Nephron progenitor cell (in vitro differentiated cells): ENCODE measurements around the gene ZNF429.

Experiments
- DNase-seq: peaks from one replicate; pipeline ENCODE4 v3.0.0; 2021
- H3K27ac Mint-ChIP-seq: 2 replicates; pipeline ENCODE4 v1.8.0; 2021; ENCODE audit warnings: mild to moderate bottlenecking, moderate library complexity, mixed read lengths
- H3K27me3 Mint-ChIP-seq: 2 replicates; pipeline ENCODE4 v1.8.0; 2021; ENCODE audit warnings: mild to moderate bottlenecking, low read depth, mixed read lengths; ENCODE audit not compliant: poor library complexity
- H3K36me3 Mint-ChIP-seq: 2 replicates; pipeline ENCODE4 v1.8.0; 2021; ENCODE audit warnings: low read depth, mixed read lengths
- H3K4me1 Mint-ChIP-seq: 2 replicates; pipeline ENCODE4 v1.8.0; 2021; ENCODE audit warnings: mixed read lengths
- H3K4me3 Mint-ChIP-seq: 2 replicates; pipeline ENCODE4 v1.8.0; 2021; ENCODE audit warnings: mild to moderate bottlenecking, moderate library complexity, mixed read lengths
- H3K9me3 Mint-ChIP-seq: 2 replicates; pipeline ENCODE4 v1.8.0; 2021; ENCODE audit warnings: mild to moderate bottlenecking, moderate library complexity, mixed read lengths
- CTCF ChIP-seq: fragments of 200-600 bp; sonication (generic); IDR thresholded peaks from 2 replicates; pipeline ENCODE4 v1.5.0; 2021; ENCODE audit warnings: antibody characterized with exemption

ZNF429 gene

GRCh38 chr19:21484631-21485030 lies 20.8 kb upstream of the ZNF429 start:
- no peak overlapping the region for H3K27ac Mint-ChIP-seq
- peaks cover 78% of the 10 kb centered on the region for H3K9me3 Mint-ChIP-seq
- H3K27me3 Mint-ChIP-seq = no peaks in the 10 kb centered on the region
- no peak overlapping the region for H3K4me3 Mint-ChIP-seq
- TF ChIP-seq CTCF = no peak
- peaks cover 77% of the 10 kb centered on the region for H3K36me3 Mint-ChIP-seq
- DNase-seq = no peak
- no peaks in the 10 kb centered on the region for H3K4me1 Mint-ChIP-seq

GRCh38 chr19:21485926-21486325 lies 19.5 kb upstream of the ZNF429 start:
- Mint-ChIP-seq H3K9me3 (peaks cover 74% of the 10 kb centered on the region), H3K4me1 (no peaks in the 10 kb centered on the region), H3K4me3 (no peak overlapping the region), H3K27me3 (no peaks in the 10 kb centered on the region), H3K27ac (no peak overlapping the region), H3K36me3 (peaks cover 77% of the 10 kb centered on the region)
- no peak for DNase-seq
- no peak for TF ChIP-seq CTCF

DNA sequence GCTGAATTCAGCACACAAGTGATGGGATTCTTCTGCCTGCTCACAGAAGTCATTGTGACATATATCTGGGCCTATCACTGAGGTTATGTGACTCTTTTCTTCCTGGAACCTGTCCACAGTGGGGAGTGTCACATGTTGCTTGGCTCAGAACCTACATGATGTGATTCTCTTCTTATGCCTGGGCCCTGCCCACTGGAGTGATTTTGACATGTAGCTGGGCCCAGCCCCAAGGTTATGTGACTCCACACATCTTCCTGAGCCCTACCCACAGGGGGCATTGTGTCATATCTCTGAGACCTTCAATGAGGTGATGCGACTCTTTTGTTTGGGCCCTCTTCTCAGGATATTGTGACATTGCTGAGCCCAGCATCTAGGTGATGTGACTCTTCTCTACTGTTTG lies 17.4 kb upstream of the ZNF429 start:
- DNase-seq = no peak
- Mint-ChIP-seq H3K4me1 (no peaks in the 10 kb centered on the region), H3K27ac (no peak overlapping the region), H3K9me3 (peaks cover 56% of the 10 kb centered on the region), H3K36me3 (peaks cover 62% of the 10 kb centered on the region), H3K4me3 (no peak overlapping the region), H3K27me3 (no peaks in the 10 kb centered on the region)
- no peak for TF ChIP-seq CTCF

DNA sequence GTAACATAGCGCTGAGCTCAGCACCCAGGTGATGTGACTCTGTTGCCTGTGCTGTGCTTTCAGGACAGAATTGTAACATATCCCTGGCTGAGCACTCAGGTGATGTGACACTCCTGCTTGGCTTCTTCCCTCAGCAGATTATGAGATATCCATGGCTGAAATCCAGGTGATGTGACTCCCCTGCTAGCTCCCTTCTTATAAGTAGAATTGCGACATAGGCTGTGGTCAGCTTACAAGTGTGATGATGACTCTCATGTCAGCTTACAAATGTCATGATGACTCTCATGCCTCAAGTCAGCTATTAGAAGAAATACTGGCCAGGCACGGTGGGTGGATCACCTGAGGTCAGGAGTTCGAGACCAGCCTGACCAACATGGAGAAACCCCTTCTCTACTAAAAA lies 14.3 kb upstream of the ZNF429 start:
- Mint-ChIP-seq H3K9me3 (peaks cover 42% of the 10 kb centered on the region), H3K27me3 (no peaks in the 10 kb centered on the region), H3K4me3 (no peak overlapping the region), H3K27ac (no peak overlapping the region), H3K4me1 (no peaks in the 10 kb centered on the region), H3K36me3 (peaks cover 65% of the 10 kb centered on the region)
- no peak for DNase-seq
- TF ChIP-seq CTCF = no peak

DNA sequence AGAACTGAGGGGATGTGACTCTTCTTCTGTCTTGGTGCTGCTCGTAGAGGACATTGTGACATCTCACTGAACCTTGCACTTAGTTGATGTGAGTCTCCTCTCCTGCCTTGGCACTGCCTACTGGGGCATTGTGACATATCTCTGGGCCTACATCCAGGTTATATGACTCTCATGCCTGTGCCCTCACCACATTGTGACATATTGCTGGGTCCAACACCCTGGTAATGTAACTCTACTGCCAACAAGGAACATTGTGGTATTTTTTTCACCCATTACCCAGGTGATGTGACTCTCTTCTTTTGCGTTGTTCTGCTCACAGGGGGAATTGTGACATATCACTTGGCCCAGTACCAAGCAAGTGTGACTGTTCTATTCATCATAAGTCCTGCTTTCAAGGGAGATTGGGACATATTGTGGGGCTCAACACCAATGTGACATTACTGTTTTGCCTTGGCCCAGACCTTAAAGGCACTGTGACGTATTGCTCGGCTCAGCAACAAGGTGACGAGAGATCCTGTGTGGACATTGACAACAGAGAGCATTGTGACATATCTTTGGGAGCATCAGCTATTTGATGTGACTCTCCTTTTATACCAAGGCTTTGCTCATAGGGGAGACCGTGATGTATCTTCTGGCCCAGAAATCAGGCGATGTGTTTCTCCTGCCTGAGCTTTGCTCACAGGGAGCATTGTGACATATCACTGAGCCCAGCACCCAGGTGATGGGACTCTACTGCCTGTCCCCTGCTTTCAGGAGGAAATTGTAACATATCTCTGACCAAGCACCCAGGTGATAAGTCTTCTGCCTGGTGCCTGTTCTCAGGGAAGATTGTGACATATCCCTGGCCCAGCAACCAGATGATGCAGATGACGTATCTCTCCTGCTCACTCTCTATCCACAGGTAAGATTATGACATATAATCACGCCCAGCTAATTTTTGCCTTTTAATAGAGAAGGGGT lies 12.2 kb upstream of the ZNF429 start:
- DNase-seq = no peak
- peaks cover 50% of the 10 kb centered on the region for H3K9me3 Mint-ChIP-seq

More for the DNA sequence above, 12.2 kb upstream of the ZNF429 start:
- Mint-ChIP-seq H3K36me3 (peaks cover 75% of the 10 kb centered on the region), H3K4me1 (no peaks in the 10 kb centered on the region), H3K27ac (no peak overlapping the region), H3K4me3 (no peak overlapping the region), H3K27me3 (no peaks in the 10 kb centered on the region)
- TF ChIP-seq CTCF = no peak
